A549 treated with AZD2906 at 1 μM for 4 hours (cell line): ENCODE measurements around the gene RGR. TPM values are rescaled to one million over a fixed set of nuclear protein-coding genes. Genes with fewer than 3 reads are reported as not detected.

Source experiments
- total RNA-seq: library from RNA; stranded (reverse); fragments of 200-300 nt; extraction: Qiagen RNA extraction; gene quantifications from 5 replicates; pipeline ENCODE4 v1.2.3, GENCODE V29; 2022

The RGR gene
- not detected in 5 replicates for total RNA-seq

GRCh38 chr10:84244651-84245270, at the start of gene RGR:
TSS of gene RGR (plus strand) at chr10:84245053. CDS start at chr10:84245091, 38 bp downstream.

DNA sequence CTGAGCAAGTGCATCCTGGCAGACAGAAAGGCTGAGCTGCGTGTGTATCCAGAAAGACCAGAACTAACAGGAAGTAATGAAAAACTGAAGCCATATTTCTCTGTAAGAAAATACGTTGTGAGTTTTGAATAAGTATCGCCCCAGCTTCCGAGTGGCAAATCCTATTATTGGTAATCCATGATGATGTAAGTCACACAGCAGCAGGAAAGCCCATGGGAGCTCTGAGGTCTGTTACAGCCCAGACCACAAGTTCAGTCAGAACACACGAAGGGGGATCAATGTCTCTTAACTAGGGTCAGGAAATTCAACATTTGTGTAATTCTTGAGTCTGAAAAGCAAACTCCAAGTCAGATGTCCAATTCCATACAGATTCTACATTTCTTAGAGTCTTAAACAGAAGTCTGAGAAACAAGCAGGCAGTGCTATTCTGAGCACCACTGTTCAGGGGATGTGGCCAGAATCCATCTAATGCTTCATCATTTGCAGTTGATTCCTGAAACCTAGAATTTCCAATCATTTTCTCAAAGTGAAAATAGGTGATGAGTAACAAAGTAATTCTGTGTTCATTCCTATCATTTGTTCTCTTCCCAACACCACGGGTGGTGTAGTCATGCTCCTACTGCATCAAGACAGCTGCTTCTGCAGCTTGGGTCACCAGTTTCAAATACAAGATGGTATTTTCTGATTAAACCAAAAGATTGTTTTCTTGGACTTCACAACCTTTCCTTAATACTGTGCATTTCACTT, 19.3 kb upstream of the RGR start, which contains the start of gene LRIT2:
Gene LRIT2, minus strand, starts transcription at position 118 of the 747 bp plus-strand sequence. Its CDS starts 24 bp downstream, at position 94.

DNA sequence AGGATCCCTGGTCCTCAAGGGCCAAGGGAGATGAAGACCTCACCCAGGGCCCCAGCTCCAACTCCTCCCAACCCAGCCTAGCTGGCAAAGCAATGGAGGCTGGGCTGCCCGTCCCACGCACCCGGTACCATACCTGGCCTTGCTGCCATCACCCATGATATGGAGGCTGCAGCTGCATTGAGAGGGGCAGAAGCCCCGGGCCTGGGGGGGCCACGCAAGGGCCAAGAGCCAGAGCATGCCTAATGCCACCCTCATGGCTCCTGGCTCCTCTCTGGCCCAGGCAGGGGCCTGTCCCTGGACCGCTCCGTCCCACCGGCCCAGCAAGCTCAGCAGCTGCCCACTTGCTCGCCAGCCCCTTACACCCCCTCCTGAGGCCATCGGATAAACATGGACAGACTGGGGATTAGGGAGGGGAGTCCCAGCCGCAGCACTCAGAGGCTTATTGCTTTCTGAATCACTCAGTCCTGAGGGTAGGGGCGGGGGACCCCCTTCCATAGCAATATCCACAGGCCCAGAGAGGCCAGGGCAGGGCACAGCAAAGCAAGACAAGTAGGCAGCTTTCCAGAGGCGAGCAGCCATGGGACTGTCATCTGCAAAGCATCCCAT, 3.6 kb upstream of the RGR start, which contains the start of gene LRIT1:
Gene LRIT1, minus strand, starts transcription at position 362 of the 606 bp plus-strand sequence. Its CDS starts 107 bp downstream, at position 255.

Other genes with a start within 250 kb of the RGR start
- gene GHITM, start 105.5 kb upstream of the RGR start, total RNA-seq, result 196 to 216 TPM (median 196 TPM) in 5 replicates
- gene GPR15LG, start 71.3 kb upstream of the RGR start, total RNA-seq, result not detected in 5 replicates
- gene CDHR1, start 50.5 kb upstream of the RGR start, total RNA-seq, result 0.07 to 0.13 TPM (median 0.10 TPM) in 5 replicates
- gene LRIT2, start 19.5 kb upstream of the RGR start, total RNA-seq, result not detected in 5 replicates
- gene LRIT1, start 3.5 kb upstream of the RGR start, total RNA-seq, result not detected in 5 replicates
- 8.2 to 12.4 TPM (median 11.2 TPM) in 5 replicates for gene CCSER2, start 83.5 kb downstream of the RGR start, total RNA-seq